ENCODE results near the gene MTHFSD. TPM values are rescaled to one million over a fixed set of nuclear protein-coding genes. Genes with fewer than 3 reads are reported as not detected.

MTHFSD gene
- polyA plus RNA-seq, 1 of the 3 experiments (the other 2 are of a cell fraction), result 15.6 TPM

- Histone ChIP-seq H3F3A (replicated peaks; ENCODE audit: insufficient read depth) (no peaks in the 10 kb centered on the region), H3K27ac (ENCODE audit: low read depth in 2 of 2, low read length in 1 of 2) (no peak overlapping the region), H2AFZ (ENCODE audit: low read depth) (no peak overlapping the region), H3K4me2 (no peak overlapping the region), H3K79me2 (ENCODE audit: insufficient read depth) (no peaks in the 10 kb centered on the region), H3K9ac (no peak overlapping the region), H3K36me3 (replicated peaks in 1 of 2; ENCODE audit: control insufficient read depth in 1 of 2, insufficient read depth in 2 of 2, low read length in 1 of 2) (no peaks in the 10 kb centered on the region), H4K20me1 (ENCODE audit: insufficient read depth) (no peaks in the 10 kb centered on the region), H3K27me3 (ENCODE audit: insufficient read depth) (peaks cover 62% of the 10 kb centered on the region), H3K4me1 (ENCODE audit: control insufficient read depth in 1 of 2, insufficient read depth in 2 of 2, low read depth in 1 of 2, low read length in 1 of 2) (no peaks in the 10 kb centered on the region), H3K9me3 (no peaks in the 10 kb centered on the region), H3K4me3 (ENCODE audit: low read depth in 2 of 2, low read length in 1 of 2) (no peak overlapping the region), H3K9me2 (no peaks in the 10 kb centered on the region)
- TF ChIP-seq GABPA (IDR thresholded peaks at IDR 0.05; ENCODE audit: low read depth), result peak; percentile 21; the same call in 1 of the 2 replicates
- TF ChIP-seq NFIC (IDR thresholded peaks at IDR 0.05; ENCODE audit: borderline replicate concordance), result no peak
- TF ChIP-seq TCF12 (IDR thresholded peaks at IDR 0.05), result no peak
- WGBS (ENCODE audit: low lambda C conversion rate), result 0% methylated on average over 4 of the region's 5 CpGs
- no peak for DNase-seq
- CTCF ChIA-PET, result no interaction called here
- POLR2A ChIA-PET, result no interaction called here
These were observed 70.8 kb downstream of the MTHFSD start for GRCh38 chr16:86484240-86484639.

DNA sequence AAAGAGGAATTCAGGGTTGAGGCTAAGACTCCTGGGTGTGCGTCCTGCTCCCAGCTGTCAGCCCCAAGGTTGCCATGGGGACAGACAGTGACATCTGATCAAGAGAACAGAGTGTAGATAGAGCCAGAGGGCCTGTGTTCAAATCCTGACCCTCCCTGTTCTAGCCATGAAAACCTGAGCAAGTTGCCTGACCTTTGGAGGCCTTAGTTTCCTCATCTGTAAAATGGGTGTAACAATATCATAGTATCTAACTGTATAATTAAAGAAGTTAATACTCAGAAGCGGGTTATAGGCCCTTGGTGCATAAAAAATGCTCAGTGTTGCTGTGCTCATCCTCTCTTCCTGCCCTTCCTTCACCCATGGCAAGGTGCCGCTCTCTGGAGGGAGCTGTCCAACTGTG is 73.4 kb downstream of the MTHFSD start:
- no peak for DNase-seq
- H3F3A ChIP-seq (replicated peaks; ENCODE audit: insufficient read depth), result no peaks in the 10 kb centered on the region
- H4K20me1 ChIP-seq (ENCODE audit: insufficient read depth), result no peaks in the 10 kb centered on the region
- no peak overlapping the region for H3K4me2 ChIP-seq
- H3K9ac ChIP-seq, result no peak overlapping the region
- H3K36me3 ChIP-seq (replicated peaks in 1 of 2; ENCODE audit: control insufficient read depth in 1 of 2, insufficient read depth in 2 of 2, low read length in 1 of 2), result no peaks in the 10 kb centered on the region
- no peaks in the 10 kb centered on the region for H3K79me2 ChIP-seq (ENCODE audit: insufficient read depth)
- no peak overlapping the region for H3K4me3 ChIP-seq (ENCODE audit: low read depth in 2 of 2, low read length in 1 of 2)
- no peak overlapping the region for H2AFZ ChIP-seq (ENCODE audit: low read depth)
- ChIA-PET CTCF (interaction anchor here (1.4 kb wide), 1 partner anchor 36 kb away, joined by 5 read pairs; no protein-coding TSS in a partner anchor), POLR2A (no interaction called here)
- WGBS (ENCODE audit: low lambda C conversion rate), result 22% methylated on average over 3 of the region's 3 CpGs
- H3K9me3 ChIP-seq, result no peaks in the 10 kb centered on the region
- H3K27ac ChIP-seq (ENCODE audit: low read depth in 2 of 2, low read length in 1 of 2), result no peak overlapping the region
- H3K4me1 ChIP-seq (ENCODE audit: control insufficient read depth in 1 of 2, insufficient read depth in 2 of 2, low read depth in 1 of 2, low read length in 1 of 2), result no peaks in the 10 kb centered on the region
- H3K9me2 ChIP-seq, result no peaks in the 10 kb centered on the region
- TF ChIP-seq, protein P1, sequence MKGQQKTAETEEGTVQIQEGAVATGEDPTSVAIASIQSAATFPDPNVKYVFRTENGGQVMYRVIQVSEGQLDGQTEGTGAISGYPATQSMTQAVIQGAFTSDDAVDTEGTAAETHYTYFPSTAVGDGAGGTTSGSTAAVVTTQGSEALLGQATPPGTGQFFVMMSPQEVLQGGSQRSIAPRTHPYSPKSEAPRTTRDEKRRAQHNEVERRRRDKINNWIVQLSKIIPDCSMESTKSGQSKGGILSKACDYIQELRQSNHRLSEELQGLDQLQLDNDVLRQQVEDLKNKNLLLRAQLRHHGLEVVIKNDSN (IDR thresholded peaks at IDR 0.05; ENCODE audit: borderline replicate concordance, low read depth), result no peak
- TF ChIP-seq, protein P2, sequence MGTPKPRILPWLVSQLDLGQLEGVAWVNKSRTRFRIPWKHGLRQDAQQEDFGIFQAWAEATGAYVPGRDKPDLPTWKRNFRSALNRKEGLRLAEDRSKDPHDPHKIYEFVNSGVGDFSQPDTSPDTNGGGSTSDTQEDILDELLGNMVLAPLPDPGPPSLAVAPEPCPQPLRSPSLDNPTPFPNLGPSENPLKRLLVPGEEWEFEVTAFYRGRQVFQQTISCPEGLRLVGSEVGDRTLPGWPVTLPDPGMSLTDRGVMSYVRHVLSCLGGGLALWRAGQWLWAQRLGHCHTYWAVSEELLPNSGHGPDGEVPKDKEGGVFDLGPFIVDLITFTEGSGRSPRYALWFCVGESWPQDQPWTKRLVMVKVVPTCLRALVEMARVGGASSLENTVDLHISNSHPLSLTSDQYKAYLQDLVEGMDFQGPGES (IDR thresholded peaks at IDR 0.05; ENCODE audit: low read depth, low read length), result no peak
- TF ChIP-seq RAD21 (IDR thresholded peaks at IDR 0.05; ENCODE audit: low read length) (no peak), RFX5 (IDR thresholded peaks at IDR 0.05; ENCODE audit: low read length) (no peak)
- H3K27me3 ChIP-seq (ENCODE audit: insufficient read depth), result peaks cover 58% of the 10 kb centered on the region

GRCh38 chr16:86480444-86480843 is 74.6 kb downstream of the MTHFSD start:
- H3K9ac ChIP-seq, result no peak overlapping the region
- H3F3A ChIP-seq (replicated peaks; ENCODE audit: insufficient read depth), result no peaks in the 10 kb centered on the region
- CTCF ChIA-PET, result interaction anchor here (1.1 to 2.4 kb wide), 2 partner anchors 37 to 40 kb away, joined by 3 to 11 read pairs; no protein-coding TSS in a partner anchor
- H4K20me1 ChIP-seq (ENCODE audit: insufficient read depth), result no peaks in the 10 kb centered on the region
- no peak overlapping the region for H3K4me3 ChIP-seq (ENCODE audit: low read depth in 2 of 2, low read length in 1 of 2)
- H3K27ac ChIP-seq (ENCODE audit: low read depth in 2 of 2, low read length in 1 of 2), result no peak overlapping the region
- H2AFZ ChIP-seq (ENCODE audit: low read depth), result no peak overlapping the region
- no peaks in the 10 kb centered on the region; a peak in 1 of 4 replicates for H3K4me1 ChIP-seq (ENCODE audit: control insufficient read depth in 1 of 2, insufficient read depth in 2 of 2, low read depth in 1 of 2, low read length in 1 of 2)
- H3K9me2 ChIP-seq, result no peaks in the 10 kb centered on the region
- H3K9me3 ChIP-seq, result no peaks in the 10 kb centered on the region
- H3K4me2 ChIP-seq, result no peak overlapping the region
- no peaks in the 10 kb centered on the region for H3K79me2 ChIP-seq (ENCODE audit: insufficient read depth)
- no peaks in the 10 kb centered on the region for H3K36me3 ChIP-seq (replicated peaks in 1 of 2; ENCODE audit: control insufficient read depth in 1 of 2, insufficient read depth in 2 of 2, low read length in 1 of 2)
- POLR2A ChIA-PET, result no interaction called here
- WGBS (ENCODE audit: low lambda C conversion rate), result 21% methylated on average over 15 of the region's 15 CpGs
- H3K27me3 ChIP-seq (ENCODE audit: insufficient read depth), result peaks cover 58% of the 10 kb centered on the region
- no peak for DNase-seq
- TF ChIP-seq RFX5 (IDR thresholded peaks at IDR 0.05; ENCODE audit: low read length) (no peak), ELF1 (IDR thresholded peaks at IDR 0.05) (no peak), NRF1 (IDR thresholded peaks at IDR 0.05; ENCODE audit: low read depth, low read length) (no peak), TCF12 (IDR thresholded peaks at IDR 0.05) (no peak), POLR2AphosphoS5 (IDR thresholded peaks at IDR 0.05; ENCODE audit: low read depth, low read length) (no peak)
- TF ChIP-seq, protein P1 (IDR thresholded peaks at IDR 0.05; ENCODE audit: borderline replicate concordance, low read depth), result no peak

Other genes starting within 250 kb of the MTHFSD start
- gene FOXF1, start 44.7 kb downstream of the MTHFSD start, polyA plus RNA-seq (2012; rRNA removed), result 0.02 TPM in 1 of 2 replicates, not detected in the other
- gene FOXC2, start 11.6 kb upstream of the MTHFSD start, polyA plus RNA-seq (2012; rRNA removed), result 0.37 and 1.3 TPM in 2 replicates
- 2.5 and 2.8 TPM in 2 replicates for gene FOXL1, start 23.3 kb upstream of the MTHFSD start, polyA plus RNA-seq (2012; rRNA removed)